KOPT-K1 (cell line): ENCODE results near the gene TMLHE.
A peak's percentile ranks its signal among the peaks of the same experiment; 100 is the strongest.
"Not testable (repeated sequence)": the region's sequence is repeated elsewhere in the genome, so short reads cannot be mapped to it uniquely, and the experiment has no call there.

Experiments used
- H3K27ac ChIP-seq: fragments of 200-600 bp; sonication (generic); 2 replicates; pipeline ENCODE4 v1.5.1; 2016; ENCODE audit warnings: antibody characterized with exemption, mild to moderate bottlenecking, low read depth, low read length; ENCODE audit not compliant: poor library complexity, severe bottlenecking
- H3K36me3 ChIP-seq: fragments of 200-600 bp; sonication (generic); 2 replicates; pipeline ENCODE4 v1.5.1; 2017; ENCODE audit warnings: antibody characterized with exemption, mild to moderate bottlenecking, low read length, moderate library complexity; ENCODE audit not compliant: insufficient read depth
- H3K9me3 ChIP-seq: fragments of 200-600 bp; sonication (generic); 2 replicates; pipeline ENCODE4 v1.5.1; 2017; ENCODE audit warnings: antibody characterized with exemption, low read length, mild to moderate bottlenecking; ENCODE audit not compliant: insufficient read depth, poor library complexity, severe bottlenecking

TMLHE gene

GRCh38 chrX:155577682-155578081 is 35.1 kb downstream of the TMLHE start:
- H3K27ac ChIP-seq = peak overlapping the region; percentile 54
- H3K9me3 ChIP-seq = peaks cover 12% of the 10 kb centered on the region
- H3K36me3 ChIP-seq = no peaks in the 10 kb centered on the region; the same call in 1 of the 2 replicates

DNA sequence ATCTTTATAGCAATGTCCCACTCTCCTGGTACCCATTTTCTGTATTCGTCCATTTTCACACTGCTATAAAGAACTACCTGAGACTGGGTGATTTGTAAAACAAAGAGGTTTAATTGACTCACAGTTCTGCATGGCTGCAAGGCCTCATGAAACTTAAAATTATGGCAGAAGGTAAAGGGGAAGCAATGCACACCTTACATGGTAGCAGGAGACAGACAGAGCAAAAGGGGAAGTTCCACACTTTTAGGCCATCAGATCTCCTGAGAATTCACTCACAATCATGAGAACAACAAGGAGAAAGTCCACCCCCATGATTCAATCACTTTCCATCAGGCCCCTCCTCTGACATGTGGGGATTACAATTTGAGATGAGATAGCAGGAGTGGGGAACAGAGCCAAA is 49.7 kb downstream of the TMLHE start:
- no peak overlapping the region for H3K27ac ChIP-seq
- no peaks in the 10 kb centered on the region for H3K9me3 ChIP-seq
- H3K36me3 ChIP-seq = no peaks in the 10 kb centered on the region

GRCh38 chrX:155544881-155545280 is 67.9 kb downstream of the TMLHE start:
- Histone ChIP-seq H3K9me3 (peaks cover 29% of the 10 kb centered on the region), H3K36me3 (peaks cover 24% of the 10 kb centered on the region)

GRCh38 chrX:155535866-155536265 is 76.9 kb downstream of the TMLHE start:
- Histone ChIP-seq H3K36me3 (no peaks in the 10 kb centered on the region), H3K27ac (no peak overlapping the region), H3K9me3 (no peaks in the 10 kb centered on the region)

More at GRCh38 chrX:155544881-155545280, 67.9 kb downstream of the TMLHE start:
- H3K27ac ChIP-seq = no peak overlapping the region

DNA sequence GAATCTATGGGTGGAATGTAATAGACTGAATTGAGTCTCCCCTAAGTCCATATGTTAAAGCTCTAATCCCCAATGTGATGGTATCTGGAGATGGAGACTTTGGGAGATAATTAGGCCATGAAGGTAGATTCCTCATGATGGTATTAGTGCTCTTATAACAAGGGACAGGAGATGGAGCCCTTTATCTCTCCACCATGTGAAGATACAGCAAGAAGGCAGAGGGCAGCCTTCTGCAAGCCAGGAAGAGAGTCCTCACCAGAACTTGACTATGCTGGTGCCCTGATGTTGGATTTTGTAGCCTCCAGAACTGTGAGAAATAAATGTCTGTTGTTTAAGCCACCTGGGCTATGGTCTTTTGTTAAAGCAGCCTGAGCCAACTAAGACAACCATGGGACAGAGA is 78.0 kb downstream of the TMLHE start:
- Histone ChIP-seq H3K27ac (no peak overlapping the region), H3K9me3 (no peaks in the 10 kb centered on the region), H3K36me3 (no peaks in the 10 kb centered on the region)

- peaks cover 46% of the 10 kb centered on the region for H3K9me3 ChIP-seq
- not testable (repeated sequence) for H3K27ac ChIP-seq
- peaks cover 36% of the 10 kb centered on the region for H3K36me3 ChIP-seq
Measured at GRCh38 chrX:155527023-155527422, 85.7 kb downstream of the TMLHE start.

- Histone ChIP-seq H3K9me3 (no peaks in the 10 kb centered on the region), H3K36me3 (peaks cover 31% of the 10 kb centered on the region), H3K27ac (no peak overlapping the region)
Measured at GRCh38 chrX:155514225-155514624, 98.5 kb downstream of the TMLHE start.

DNA sequence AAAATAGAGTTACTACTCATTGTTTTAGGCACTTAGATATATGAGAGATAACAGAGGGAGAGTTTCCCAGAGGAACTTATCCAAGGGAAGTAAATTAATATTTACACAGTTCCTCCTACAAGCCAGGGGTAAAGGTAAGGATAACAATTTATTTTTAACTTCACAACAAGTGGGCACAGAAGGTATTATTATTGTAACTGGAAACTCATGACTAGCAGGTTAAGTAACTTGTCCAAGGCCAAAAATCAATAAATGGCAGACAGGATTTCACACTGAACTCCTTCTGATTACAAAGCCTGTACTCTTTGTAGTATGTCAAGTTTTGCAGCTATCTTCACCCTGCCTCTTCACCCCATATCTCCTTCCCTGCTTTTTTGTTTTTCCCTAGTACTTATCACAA is 107.5 kb downstream of the TMLHE start:
- peaks cover 17% of the 10 kb centered on the region for H3K36me3 ChIP-seq
- H3K9me3 ChIP-seq = no peaks in the 10 kb centered on the region
- H3K27ac ChIP-seq = no peak overlapping the region

DNA sequence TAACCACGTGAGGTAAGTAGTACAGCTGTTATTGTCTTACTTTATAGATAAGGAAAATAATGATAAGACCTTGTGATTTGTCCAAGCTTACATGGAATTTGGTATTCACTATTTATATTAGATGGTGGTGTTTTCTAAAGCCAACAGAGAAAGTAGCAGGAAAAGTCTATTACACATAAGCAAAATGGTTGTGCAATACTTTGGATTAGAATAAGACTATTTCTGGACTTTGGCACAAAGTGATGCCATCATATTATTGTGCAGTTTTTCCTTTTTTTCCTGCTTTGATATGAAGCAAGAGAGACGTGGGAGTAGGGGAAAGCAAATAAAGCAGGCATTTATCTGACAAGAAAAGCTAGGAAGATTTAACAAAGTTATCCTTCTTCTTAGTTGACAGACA is 117.6 kb downstream of the TMLHE start:
- not testable (repeated sequence) for H3K27ac ChIP-seq, H3K9me3 ChIP-seq, H3K36me3 ChIP-seq

- H3K36me3 ChIP-seq, H3K27ac ChIP-seq, H3K9me3 ChIP-seq: not testable (repeated sequence)
Measured at GRCh38 chrX:155491421-155491820, 121.3 kb downstream of the TMLHE start.

- H3K36me3 ChIP-seq, H3K9me3 ChIP-seq, H3K27ac ChIP-seq: not testable (repeated sequence)
Measured at GRCh38 chrX:155477136-155477535, 135.6 kb downstream of the TMLHE start.

GRCh38 chrX:155466269-155466938 is 146.3 kb downstream of the TMLHE start:
- H3K27ac ChIP-seq, H3K36me3 ChIP-seq, H3K9me3 ChIP-seq: not testable (repeated sequence)

- not testable (repeated sequence) for H3K36me3 ChIP-seq, H3K27ac ChIP-seq, H3K9me3 ChIP-seq
Measured at GRCh38 chrX:155460501-155460900, 152.3 kb downstream of the TMLHE start.

GRCh38 chrX:155458471-155458870 is 154.3 kb downstream of the TMLHE start, which contains the start of gene F8A3:
Gene F8A3, minus strand, starts transcription at chrX:155458620. Its CDS starts 20 bp downstream, at chrX:155458600.
- H3K9me3 ChIP-seq, H3K27ac ChIP-seq, H3K36me3 ChIP-seq: not testable (repeated sequence)

DNA sequence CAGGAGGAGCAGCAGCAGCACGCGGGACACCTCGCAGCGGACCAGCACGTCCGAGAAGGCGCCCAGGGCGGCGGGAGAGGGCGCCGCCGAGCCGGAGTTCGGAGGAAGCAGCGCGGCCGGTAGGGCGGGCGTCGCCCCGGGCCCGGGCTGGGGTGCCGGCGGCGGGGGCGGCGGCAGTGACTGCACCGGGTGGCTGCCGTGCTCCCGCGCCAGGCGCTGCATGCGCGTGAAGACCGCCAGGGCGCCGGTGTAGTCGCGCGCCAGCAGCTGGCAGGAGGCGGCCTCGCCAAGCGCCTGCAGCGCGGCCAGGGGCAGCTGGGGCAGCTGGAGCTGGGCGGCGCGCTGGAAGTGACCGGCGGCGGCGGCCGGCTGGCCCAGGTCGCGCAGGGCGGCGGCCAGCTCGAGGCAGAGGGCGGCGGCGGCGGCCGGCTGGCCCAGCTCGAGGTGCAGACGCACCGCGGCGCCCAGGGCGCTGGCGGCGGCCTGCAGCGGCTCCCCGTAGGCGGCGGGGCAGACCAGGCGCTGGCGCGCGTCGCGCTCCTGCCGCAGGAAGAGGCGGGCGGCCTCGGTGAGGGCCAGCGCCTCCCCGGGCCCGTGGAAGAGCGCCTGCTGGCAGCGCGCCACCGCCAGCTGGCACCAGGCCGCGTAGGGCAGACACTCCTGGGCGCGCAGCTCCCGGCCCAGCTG is 154.8 kb downstream of the TMLHE start:
- H3K27ac ChIP-seq, H3K9me3 ChIP-seq, H3K36me3 ChIP-seq: not testable (repeated sequence)

- H3K9me3 ChIP-seq = peaks cover 31% of the 10 kb centered on the region
- H3K36me3 ChIP-seq = no peaks in the 10 kb centered on the region
- no peak overlapping the region for H3K27ac ChIP-seq
Measured at GRCh38 chrX:155441097-155441496, 171.7 kb downstream of the TMLHE start.
